GM19035 (cell line): Measurements from ENCODE around the gene KRT77.
"Not testable (repeated sequence)": the region's sequence is repeated elsewhere in the genome, so short reads cannot be mapped to it uniquely, and the experiment has no call there.

Experiments used
- ATAC-seq: cut with Tn5 transposase; IDR thresholded peaks from one replicate; pipeline ENCODE4 v1.9.1; 2021; ENCODE audit not compliant: unreplicated experiment

KRT77 gene

DNA sequence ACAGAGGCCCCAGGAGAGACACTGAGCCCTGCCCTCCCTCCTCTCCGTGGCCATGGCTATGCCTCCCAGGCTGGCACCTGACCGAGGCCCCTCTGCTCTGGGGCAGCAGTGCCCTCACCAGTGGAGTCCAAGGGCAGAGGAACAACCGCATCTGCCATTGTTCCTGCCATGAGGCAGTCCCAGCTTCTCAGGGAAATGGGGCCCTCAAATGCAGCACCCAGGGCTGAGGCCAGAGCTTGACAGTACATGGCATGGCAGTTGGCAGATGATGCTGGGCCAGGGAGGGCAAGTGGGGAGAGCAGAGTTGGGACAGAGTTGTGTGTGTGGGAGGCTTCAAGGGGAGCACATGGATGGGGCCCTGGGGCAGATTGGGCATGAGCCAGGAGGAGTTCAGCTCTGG is 21.1 kb upstream of the KRT77 start:
- no peak for ATAC-seq

DNA sequence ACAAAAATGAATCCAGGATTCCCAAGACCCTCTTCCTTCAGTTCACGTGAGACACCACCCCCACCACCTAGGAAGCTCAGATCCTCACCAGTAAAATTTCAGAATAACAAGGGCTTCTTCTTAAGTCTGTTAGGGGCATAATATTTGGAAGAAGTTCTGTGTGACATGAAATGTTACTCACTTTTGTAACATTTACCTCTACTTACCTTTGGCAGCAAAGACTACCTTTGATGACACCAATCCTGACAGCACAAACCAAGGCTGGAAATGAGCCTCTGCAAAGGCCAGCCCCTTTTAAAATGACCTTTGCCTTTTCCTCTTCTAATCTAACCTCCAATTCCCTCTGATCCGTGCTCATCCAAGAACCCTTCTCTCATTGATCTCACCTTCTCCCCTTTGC is 19.4 kb upstream of the KRT77 start:
- ATAC-seq = no peak

DNA sequence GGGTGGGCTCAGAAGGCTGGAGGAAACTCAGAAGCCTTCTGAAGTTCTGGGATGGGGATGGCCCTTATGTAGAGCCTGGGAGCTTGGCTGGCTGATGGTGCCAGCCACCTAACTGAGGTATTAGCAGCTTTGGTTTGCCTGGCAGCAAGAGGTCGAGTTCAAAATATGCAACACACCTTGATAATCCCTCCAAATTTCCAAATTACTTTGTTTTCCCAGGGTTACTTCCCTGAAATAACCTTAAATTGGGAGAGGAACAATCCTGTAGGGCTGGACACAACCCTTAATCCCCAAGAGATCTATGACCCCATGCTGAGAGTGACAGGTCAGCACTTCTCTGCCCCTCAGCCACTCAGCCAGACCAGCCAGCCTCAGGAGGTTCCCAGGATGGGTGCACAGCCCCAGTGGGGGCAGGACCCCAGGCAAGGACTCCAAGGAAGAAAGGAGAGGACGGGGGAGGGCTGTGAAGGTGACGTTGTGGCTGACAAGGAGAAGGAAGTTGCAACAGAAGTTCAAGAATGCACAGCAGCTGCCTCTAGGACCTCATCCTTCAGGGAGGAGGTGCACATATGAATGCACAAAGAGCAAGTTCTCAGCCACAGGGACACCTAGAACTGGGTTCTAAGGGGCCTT is 18.6 kb upstream of the KRT77 start:
- no peak for ATAC-seq

DNA sequence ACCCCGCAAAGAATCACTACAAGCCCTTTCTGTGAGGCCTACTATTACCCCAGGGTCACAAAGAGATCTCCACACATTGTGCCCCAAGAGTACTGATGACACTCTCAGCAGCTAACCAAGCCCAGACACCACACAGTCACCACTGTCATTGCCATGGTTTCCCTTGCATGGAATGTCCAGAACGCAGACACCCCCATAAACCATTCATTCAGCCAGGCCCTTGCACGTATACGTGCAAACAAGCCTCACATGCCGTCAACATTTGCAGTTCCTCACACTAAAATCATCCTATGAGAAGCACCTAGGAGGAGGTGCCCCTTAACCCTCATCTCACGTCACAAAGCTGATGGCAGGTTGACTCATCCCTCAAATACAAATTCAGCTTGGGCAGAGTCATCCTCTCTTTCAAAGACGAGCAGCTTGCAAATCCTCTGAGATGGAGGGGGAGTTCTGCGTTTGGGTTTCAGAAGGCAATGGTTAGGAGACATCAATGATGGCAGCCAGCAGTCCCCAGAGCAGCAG is 17.1 kb upstream of the KRT77 start:
- no peak for ATAC-seq

DNA sequence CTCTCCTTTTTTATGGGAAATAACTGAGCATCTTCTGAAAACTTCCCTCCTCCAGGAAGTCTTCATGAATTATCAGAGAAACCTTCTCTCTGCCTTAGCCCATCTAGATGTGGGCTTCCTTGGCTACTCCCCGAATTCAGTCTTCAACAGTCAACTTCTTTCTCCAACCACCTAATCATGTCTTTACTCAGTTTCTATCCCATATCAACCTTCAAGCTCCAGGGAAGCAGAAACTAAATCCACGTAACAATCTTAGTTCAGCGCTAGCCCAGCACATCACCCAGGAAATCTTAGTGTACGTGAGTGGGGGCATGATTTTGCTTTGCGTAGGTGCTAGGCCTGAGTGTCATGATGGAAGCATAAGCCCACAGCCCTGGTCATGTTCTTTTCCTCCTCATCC is 12.7 kb upstream of the KRT77 start:
- no peak for ATAC-seq

DNA sequence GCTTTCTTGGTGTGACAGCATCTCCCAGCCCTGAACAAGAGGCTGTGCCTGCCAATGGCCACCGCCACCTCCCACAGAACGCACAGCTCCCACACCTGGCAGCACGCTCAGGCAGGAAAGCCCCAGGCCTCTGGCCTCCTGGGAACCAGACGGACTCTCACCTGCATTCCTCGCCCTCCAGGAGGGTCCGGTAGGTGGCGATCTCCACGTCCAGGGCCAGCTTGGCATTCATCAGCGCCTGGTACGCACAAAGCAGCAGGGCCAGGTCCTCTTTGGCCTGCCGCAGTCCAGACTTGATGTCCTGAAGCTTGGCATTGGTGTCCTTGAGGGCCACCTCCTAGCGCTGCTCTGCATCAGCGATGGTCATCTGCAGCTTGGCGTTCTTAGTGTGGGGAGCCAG is 12.1 kb upstream of the KRT77 start:
- ATAC-seq = no peak

DNA sequence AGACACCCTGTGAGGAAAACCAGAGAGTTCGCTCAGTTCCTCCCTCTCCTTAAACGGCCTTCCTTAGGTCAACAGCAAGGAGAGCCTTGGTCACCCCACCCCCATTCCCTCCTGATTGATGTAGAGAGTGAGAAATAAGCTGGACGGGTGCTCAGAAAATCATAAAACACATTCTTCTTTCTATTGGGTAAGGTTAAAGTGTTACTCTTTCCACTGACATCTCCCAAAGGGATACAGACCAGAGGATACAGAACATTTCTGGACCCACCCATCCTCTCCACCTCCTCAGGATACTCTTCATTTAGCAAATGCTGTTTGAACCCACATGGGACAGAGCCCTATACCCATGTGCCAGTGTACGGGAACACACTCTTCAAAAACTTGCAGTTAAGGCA is 11.6 kb upstream of the KRT77 start:
- ATAC-seq = no peak

DNA sequence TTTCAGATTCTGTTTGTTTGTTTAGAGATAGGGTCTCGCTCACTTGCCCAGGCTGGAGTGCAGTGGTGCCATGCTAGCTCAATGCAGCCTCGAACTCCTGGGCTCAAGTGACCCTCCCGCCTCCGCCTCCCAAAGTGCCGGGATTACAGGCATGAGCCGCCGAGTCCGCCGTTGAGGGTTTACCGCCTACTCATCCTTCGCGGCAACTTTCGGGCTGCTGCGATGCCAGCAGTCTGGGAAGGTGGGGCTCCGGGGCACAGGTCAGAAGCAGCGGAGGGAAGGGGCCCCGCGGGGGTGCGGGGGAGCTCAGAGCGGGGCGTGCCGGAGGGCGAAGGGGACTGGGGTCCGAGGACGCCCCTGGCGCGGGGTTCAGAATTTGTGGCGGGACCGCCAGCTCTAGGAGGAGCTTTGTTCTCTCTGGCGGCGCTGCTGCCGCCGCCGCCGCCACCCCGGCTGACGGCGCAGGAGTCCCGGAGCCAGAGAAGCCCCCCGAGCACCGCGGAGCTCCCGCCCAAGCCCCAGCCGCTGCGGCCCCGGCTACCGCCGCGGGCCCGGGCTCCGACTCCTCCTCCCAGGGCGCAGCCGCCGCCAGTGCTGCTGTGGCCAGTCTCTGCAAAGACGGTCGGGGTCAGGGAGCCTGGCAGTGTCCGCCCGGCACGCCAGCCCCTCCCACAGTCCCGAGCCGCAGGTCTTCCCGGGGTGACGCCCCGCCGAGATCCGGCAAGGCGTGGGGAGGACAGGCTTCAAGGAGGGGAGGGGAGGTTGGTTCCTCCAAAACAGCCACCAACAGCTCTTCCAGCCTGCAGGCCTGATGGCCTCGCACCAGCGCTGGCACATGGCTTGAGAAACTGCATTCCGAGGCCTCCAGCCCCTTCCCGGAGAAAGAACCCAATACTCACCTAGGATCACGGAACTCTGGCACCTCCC is 10.9 kb upstream of the KRT77 start:
- no peak for ATAC-seq

DNA sequence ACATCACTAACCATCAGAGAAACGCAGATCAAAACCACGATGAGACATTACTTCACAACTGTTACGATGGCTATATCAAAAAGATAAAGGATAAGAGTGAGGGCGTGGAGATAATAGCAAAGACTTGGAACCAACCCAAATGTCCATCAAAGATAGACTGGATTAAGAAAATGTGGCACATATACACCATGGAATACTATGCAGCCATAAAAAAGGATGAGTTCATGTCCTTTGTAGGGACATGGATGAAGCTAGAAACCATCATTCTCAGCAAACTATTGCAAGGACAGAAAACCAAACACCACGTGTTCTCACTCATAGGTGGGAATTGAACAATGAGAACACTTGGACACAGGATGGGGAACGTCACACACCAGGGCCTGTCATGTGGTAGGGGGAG is 8.8 kb upstream of the KRT77 start:
- ATAC-seq = not testable (repeated sequence)

DNA sequence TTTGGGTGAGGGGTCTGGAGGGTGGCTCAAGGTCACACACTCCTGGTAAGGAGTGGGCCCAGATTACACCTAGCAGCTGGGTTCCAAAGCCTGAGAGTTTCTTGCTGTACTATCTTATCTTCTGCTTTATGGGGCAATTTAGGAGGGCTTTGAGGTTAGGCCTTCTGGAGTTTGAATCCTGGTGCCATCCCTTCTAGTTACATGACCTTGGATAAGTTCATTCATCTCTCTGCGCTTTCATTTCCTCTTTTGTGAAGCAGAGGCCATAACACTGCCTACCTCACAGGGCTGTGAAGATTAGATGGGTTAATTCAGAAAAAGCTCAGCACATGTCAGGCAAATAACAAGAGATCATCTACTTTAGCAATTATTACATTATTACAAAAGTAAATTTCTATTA is 7.4 kb upstream of the KRT77 start:
- no peak for ATAC-seq

DNA sequence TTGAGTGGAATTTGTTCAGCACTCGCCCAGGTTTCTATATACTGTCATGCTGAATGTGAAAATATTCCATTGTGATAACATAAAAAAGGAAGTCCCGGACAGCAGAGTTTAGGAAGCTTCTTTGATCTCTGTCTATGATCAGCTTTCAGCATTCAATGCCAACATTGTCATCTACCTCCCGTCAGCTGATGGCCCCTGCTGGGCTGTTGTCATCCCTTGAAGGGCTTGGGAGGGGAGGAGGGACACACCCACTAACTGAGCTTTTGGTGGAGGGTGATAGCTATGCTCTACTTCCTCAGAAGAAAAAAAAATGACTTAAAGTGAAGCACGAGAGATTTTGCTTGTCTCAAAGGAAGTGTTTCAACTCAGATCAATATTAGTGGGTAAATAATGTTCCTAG is 4.7 kb upstream of the KRT77 start:
- no peak for ATAC-seq

DNA sequence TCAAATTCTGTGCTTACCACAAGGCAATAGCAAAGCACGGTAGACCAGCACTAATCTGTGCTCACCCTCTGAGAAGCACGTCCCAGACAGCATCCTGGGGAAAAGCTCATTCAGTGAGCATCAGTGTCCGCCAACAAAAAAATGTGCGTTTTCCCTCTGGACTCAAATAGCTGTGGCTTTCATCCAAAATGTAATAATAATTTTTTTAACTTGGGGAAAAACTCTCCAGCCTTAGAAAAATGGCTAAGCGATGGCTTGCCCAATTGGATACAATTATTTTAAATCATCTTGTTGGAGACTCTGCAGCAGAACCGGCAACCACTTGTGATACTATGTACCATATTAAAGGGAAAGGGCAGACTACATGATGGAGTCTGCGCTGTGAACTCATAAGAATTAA is 1.1 kb upstream of the KRT77 start:
- no peak for ATAC-seq

DNA sequence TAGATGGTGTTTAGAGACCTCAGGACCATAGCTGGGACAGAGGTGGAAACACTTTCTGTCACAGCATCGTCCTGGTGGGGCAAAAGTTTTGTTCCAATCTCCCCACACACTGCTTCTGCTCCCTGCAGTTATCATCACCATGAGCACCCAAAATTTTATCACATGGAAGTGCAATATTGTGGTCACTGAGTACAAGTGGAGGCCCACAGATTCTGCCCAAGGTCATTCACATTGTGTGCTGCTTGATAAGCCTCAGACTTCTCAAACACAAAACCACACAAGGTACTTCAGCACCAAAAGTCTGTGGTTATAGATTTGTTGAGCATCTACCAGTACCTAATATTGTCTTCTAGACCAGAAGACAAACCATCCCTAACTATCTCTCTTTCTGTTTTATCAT is 554 bp upstream of the KRT77 start:
- ATAC-seq = no peak

DNA sequence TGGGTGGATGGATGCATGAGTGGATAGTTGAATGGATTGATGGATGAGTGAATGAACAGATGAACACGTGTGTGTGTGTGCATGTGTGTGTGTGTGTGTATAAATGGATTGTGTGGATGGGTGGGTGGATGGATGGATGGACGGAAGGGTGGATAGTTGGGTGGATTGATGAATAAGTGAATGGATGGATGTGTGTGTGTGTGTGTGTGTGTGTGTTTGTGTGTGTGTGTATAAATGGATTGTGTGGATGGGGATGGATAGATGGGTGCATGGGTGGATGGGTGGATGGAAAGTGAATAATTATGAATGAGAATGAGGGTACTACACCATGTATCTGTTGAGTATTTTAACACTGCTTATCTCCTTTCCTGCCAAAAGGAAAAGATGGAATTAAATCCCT is 986 bp downstream of the KRT77 start:
- ATAC-seq = no peak

DNA sequence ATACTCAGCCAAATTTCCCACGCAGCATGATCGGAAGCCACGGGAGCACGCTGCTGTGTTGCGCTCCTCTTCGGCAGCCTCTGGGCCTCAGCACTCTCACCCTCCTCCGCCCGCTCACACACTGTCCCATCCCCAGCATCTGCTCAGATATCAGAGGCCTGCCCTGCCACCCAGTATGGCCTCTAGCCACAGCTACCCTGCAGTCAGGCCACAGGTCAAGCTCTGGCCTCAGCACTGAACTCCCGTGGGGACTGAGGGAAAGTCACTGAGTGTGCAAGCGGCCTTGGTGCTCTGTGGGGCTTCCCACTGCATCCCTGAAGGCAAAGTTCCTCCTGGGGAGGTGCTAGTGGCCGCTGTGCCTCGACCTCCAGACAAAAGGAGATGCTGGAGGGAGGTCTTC is 2.0 kb downstream of the KRT77 start:
- ATAC-seq = no peak

DNA sequence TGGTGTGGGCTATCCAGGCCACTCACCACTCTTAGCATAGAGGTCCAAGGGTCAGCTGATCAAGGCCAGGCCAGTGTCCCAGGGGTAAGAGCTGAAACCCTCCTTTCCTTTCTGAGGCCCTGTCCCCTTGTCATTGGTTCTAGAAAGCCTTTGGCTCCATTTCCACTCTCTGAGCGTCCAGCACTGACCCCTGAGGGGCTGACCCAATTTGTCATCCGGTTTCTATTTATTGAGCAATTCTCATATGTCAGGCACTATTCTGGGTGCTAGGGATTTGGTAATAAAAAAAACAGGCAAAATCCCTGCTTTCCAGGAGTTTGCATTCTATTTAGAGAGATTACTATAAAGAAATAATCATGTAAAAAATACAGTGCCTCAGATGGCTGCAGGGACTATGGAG is 3.4 kb downstream of the KRT77 start:
- no peak for ATAC-seq

DNA sequence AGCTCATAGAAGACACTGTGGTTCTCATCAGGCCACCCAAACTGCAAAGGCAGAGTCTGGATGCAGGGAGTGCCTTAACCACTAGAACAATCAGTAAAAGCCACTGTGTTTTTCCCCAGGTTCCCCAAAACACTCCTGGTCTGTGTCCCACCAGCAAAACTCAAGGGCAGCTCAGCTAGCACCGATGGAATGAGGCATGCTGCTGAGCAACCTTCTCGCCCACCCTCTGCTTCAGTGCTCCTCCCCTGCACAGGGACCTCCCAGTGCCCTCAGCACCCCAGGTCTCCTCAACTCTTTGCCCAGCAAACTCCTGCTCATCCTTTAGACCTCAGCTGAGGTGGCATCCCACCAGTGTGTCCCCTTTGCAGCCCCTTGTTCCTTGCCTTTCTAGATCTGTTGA is 4.0 kb downstream of the KRT77 start:
- ATAC-seq = no peak

DNA sequence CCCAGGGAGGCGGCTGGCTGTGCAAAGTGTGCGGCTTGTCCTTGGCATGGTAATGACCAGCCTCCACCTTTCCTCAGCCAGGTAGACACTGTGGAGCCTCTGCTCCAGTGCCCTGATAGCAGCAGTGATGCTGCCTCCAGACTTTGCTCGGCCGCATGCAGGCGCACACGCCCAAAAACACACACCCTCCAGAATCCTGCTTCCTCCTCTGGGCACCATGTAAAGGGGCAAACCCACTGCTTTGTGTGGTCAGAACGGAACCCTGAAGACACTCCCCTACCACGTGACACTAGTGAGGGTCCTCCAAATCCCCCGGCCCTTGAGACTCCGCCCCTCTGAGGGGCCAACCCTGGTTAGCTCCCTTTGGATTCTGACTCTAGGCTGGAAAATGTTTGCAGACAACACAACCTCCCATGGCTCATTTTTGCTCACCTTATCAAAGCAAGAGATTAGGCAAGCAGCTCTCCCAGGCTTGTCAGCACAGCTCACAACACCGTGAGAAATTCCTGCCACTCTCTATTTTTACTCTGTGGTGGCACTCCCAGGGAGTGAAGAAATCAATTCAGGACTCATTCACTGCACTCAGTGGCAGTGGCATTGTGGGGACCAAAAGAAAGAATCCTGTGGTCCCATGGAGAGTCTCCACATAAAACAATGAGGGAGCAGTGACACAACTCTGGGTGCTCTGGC is 4.5 kb downstream of the KRT77 start:
- ATAC-seq = no peak

DNA sequence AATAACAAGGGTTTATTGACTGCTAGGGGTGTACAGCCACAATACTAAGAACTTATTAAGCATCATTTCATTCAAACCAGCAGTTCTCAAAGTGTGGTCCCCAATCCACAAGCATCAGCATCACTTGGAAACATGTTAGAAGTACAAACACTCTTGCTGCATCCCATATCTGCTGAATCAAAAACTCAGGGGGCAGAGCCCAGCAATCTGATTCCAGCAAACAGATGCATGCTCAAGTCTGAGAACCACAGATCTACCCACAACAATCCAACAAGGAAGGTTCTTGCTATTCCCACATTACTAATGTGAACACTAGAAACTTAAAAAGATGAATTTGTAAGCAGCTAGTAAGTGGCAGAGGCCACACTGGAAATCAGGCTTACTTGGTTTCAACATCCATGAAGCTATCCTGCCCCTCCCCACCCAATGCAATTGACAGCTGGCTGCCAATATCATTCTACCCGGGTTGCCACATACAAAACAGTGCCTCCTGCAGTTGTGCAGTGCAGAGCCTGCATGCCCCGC is 6.2 kb downstream of the KRT77 start:
- ATAC-seq = no peak

DNA sequence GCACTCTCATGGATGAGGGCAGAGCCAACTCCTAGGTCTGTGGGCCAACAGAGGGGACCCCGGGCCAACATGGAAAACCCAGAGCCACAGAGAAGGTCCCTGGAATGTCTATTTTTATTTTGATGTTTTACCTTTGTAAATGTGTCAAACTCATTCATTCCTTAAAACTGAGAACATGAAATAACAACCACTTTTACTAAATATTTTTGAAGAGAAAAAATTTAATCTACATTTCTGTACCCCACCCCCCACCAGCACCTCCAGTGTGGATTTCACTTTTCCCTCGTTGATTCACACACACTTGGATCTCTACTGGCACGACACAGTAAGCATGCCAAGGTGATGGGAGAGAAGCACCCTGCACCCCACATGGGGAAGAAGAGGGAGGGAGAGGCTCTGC is 6.7 kb downstream of the KRT77 start:
- ATAC-seq = no peak

DNA sequence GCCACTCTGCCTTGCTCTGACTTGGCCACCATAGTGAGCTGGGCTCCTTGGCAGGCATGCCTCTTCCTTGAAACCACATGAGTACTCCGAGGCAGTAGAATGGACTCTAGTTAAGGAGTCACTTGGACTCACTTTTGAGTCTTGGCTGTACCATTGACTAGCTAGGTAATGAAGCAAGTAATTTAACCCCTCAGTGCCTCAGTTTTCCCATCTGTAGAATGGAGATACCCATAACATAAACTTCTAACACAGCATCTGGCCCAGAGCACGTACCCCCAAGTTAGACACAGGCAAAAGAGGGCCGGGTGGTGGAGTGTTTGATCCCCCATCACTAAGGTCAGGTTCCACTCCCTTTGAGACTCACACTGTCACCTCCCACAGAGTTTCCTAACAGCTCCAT is 8.3 kb downstream of the KRT77 start:
- no peak for ATAC-seq

DNA sequence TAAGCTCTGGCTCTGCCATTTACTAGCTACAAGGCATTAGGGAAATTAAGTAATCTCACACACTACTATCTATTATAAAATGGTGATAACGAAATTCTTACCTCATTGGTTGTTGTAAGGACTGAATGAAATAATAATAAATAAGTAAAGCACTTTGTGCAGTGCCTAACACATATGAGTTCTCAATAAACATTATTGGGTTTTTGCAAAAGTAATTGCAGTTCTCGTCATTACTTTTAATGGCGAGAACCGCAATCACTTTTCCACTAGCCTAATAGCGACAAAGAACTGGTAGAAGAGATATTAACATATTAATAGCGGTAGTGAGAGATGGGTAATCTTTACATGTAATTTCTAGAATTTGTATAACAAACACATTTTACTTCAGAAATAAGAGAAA is 9.2 kb downstream of the KRT77 start:
- ATAC-seq = no peak
